H1 (cell line): ENCODE data around the gene CHD9. TPM values are rescaled to one million over a fixed set of nuclear protein-coding genes. Genes with fewer than 3 reads are reported as not detected.

ENCODE experiments used
- CHD2 ChIP-seq: IDR thresholded peaks from 2 replicates; pipeline ENCODE4 v1.6.1; 2012; ENCODE audit warnings: low read length, improper control_type of control experiment
- CHD7 ChIP-seq: fragments of 300-600 bp; sonication (generic); IDR thresholded peaks from 2 replicates; pipeline ENCODE4 v1.7.1; 2012; ENCODE audit warnings: low read length, moderate library complexity, mild to moderate bottlenecking, inconsistent platforms; ENCODE audit not compliant: insufficient replicate concordance
- E2F6 ChIP-seq: IDR thresholded peaks from 2 replicates; pipeline ENCODE4 v1.6.1; 2012; ENCODE audit warnings: inconsistent platforms
- MAX ChIP-seq: IDR thresholded peaks from 2 replicates; pipeline ENCODE4 v1.6.1; 2012; ENCODE audit warnings: inconsistent platforms
- RBBP5 ChIP-seq: IDR thresholded peaks from 2 replicates; pipeline ENCODE4 v1.7.1; 2012; ENCODE audit warnings: low read depth, mild to moderate bottlenecking, inconsistent platforms, low read length, moderate library complexity, borderline replicate concordance
- SIRT6 ChIP-seq: IDR thresholded peaks from one replicate; pipeline ENCODE4 v1.7.1; 2012; ENCODE audit warnings: low read length, inconsistent platforms
- TAF7 ChIP-seq: optimal IDR thresholded peaks from 2 replicates; pipeline ENCODE3; 2011; ENCODE audit warnings: low read depth, mild to moderate bottlenecking, inconsistent platforms, low read length, moderate library complexity, borderline replicate concordance
- YY1 ChIP-seq: IDR thresholded peaks from 2 replicates; pipeline ENCODE4 v1.6.1; 2011; ENCODE audit warnings: low read depth, mild to moderate bottlenecking, low read length
- ZNF274 ChIP-seq: IDR thresholded peaks from 2 replicates; pipeline ENCODE4 v1.7.0; 2012; ENCODE audit warnings: low read length, borderline replicate concordance; ENCODE audit errors: extremely low read depth
- polyA plus RNA-seq, 7 experiments: library from polyadenylated mRNA; depleted of rRNA in 3 of 7; stranded (reverse) in 5 of 7; unstranded in 2 of 7; fragments of >200 nt in 5 of 7; fragments of 200-250 nt in 2 of 7; gene quantifications; 1 replicate in 5 of 7; 2 replicates in 1 of 7; 4 replicates in 1 of 7; pipeline versions ENCODE4 v1.2.1 to v1.2.3, GENCODE V29; 2011 to 2013; ENCODE audit warnings: missing spikeins in 2 of 7, mixed read lengths in 2 of 7
- total RNA-seq: library from RNA; stranded (reverse); fragmentation: NEBNext Ultra II Directional; extraction: Animal tissue kit (Norgen Biotek cat#: 25700); gene quantifications from 2 replicates; pipeline ENCODE4 v1.2.1, GENCODE V29; 2021

Gene CHD9
- total and polyA plus RNA-seq, 2 of the 8 experiments (the other 6 are each of a cell fraction or from before 2014, with no cell fraction given) = 9.9 to 32.4 TPM

- TF ChIP-seq CHD7 (no peak), TAF7 (no peak), YY1 (peak; percentile 40; the same call in 1 of the 2 replicates), ZNF274 (no peak), RBBP5 (no peak; the same call in 1 of the 2 replicates), CHD2 (peak; percentile 35; the same call in 1 of the 2 replicates), MAX (peak; percentile 81), SIRT6 (no peak), E2F6 (peak; percentile 90)
Observed at GRCh38 chr16:53054670-53055485, at the start of gene CHD9 (continued).
